ENCODE data around the gene SDCCAG8. TPM values are rescaled to one million over a fixed set of nuclear protein-coding genes. Genes with fewer than 3 reads are reported as not detected.

SDCCAG8 gene
- 25.0 and 30.8 TPM in 2 replicates for total RNA-seq

GRCh38 chr1:243255791-243256512 is at the start of gene SDCCAG8:
Gene SDCCAG8 (plus strand): TSS chr1:243256041. CDS start chr1:243256174, 133 bp downstream.

GRCh38 chr1:243254927-243255790 is 682 bp upstream of the SDCCAG8 start, which contains the start of gene CEP170:
Gene CEP170 (minus strand): TSS chr1:243255281. CDS start chr1:243225280, 30,001 bp downstream.

Other genes with a start within 250 kb of the SDCCAG8 start
- gene CEP170, start 760 bp upstream of the SDCCAG8 start, total RNA-seq = 44.6 and 50.6 TPM in 2 replicates